A549 treated with AZD9567 at 1 μM for 4 hours (cell line): Measurements from ENCODE around the gene FAM43A. TPM values are rescaled to one million over a fixed set of nuclear protein-coding genes. Genes with fewer than 3 reads are reported as not detected.

Experiments used
- total RNA-seq: library from RNA; stranded (reverse); fragments of 200-300 nt; extraction: Qiagen RNA extraction; gene quantifications from 5 replicates; pipeline ENCODE4 v1.2.3, GENCODE V29; 2022; ENCODE audit not compliant: insufficient read depth

Gene FAM43A, protein sequence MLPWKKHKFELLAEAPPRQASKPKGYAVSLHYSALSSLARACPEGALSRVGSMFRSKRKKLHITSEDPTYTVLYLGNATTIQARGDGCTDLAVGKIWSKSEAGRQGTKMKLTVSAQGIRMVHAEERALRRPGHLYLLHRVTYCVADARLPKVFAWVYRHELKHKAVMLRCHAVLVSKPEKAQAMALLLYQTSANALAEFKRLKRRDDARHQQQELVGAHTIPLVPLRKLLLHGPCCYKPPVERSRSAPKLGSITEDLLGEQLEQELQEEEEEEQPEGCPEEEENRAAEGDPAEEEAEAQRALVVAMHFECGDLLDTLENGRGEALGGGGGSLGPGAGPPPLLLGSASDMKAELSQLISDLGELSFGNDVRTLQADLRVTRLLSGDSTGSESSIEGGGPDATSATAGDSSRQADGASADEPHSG
- total RNA-seq = 7.9 to 17.3 TPM (median 16.5 TPM) in 5 replicates

GRCh38 chr3:194685718-194686413, at the start of gene FAM43A:
Gene FAM43A (plus strand): TSS chr3:194685883. CDS start chr3:194686827, 944 bp downstream.

GRCh38 chr3:194671900-194672808, 13.5 kb upstream of the FAM43A start, which contains the start of gene LSG1:
Gene LSG1 (minus strand): TSS chr3:194672191. CDS start chr3:194672162, 29 bp downstream.

Other genes starting within 250 kb of the FAM43A start
- gene ATP13A3, start 198.9 kb upstream of the FAM43A start, total RNA-seq = 22.6 to 36.2 TPM (median 31.9 TPM) in 5 replicates
- gene TMEM44, start 52.5 kb upstream of the FAM43A start, total RNA-seq = 9.6 to 21.0 TPM (median 11.2 TPM) in 5 replicates
- gene LSG1, start 13.7 kb upstream of the FAM43A start, total RNA-seq = 30.3 to 38.4 TPM (median 32.2 TPM) in 5 replicates